Measurements from ENCODE around the gene CCDC33. TPM values are rescaled to one million over a fixed set of nuclear protein-coding genes. Genes with fewer than 3 reads are reported as not detected.
A peak's percentile ranks its signal among the peaks of the same experiment; 100 is the strongest.

The CCDC33 gene
- total and polyA plus RNA-seq, 10 of the 15 experiments (the other 5 are each of a cell fraction or from before 2014, with no cell fraction given), result 0.57 to 5.8 (median 4.3) TPM

GRCh38 chr15:74301583-74302361, 65.6 kb downstream of the CCDC33 start (continued):
- no peak for TF ChIP-seq E2F4 (IDR thresholded peaks at IDR 0.05; ENCODE audit: low read depth, low read length)
- TF ChIP-seq NFYB (IDR thresholded peaks at IDR 0.05; ENCODE audit: insufficient read depth, low read depth, low read length), result no peak
- no peak for TF ChIP-seq MTA2 (IDR thresholded peaks at IDR 0.05; ENCODE audit: low read depth)

- Histone ChIP-seq H3K9ac (ENCODE audit: control insufficient read depth, insufficient read depth, low read length) (no peak overlapping the region), H3K79me2 (ENCODE audit: control insufficient read depth, insufficient read depth, low read length) (no peaks in the 10 kb centered on the region), H3K27ac (ENCODE audit: control insufficient read depth, insufficient read depth) (no peak overlapping the region), H3K4me1 (ENCODE audit: control insufficient read depth, insufficient read depth, low read length) (no peaks in the 10 kb centered on the region), H3K4me2 (ENCODE audit: control insufficient read depth, insufficient read depth) (no peak overlapping the region), H3K9me3 (replicated peaks; ENCODE audit: control insufficient read depth, insufficient read depth, low read length) (no peaks in the 10 kb centered on the region), H4K20me1 (ENCODE audit: control insufficient read depth, insufficient read depth) (no peaks in the 10 kb centered on the region), H3K4me3 (no peak overlapping the region), H3K27me3 (replicated peaks in 1 of 2; ENCODE audit: control insufficient read depth in 2 of 2, insufficient read depth in 2 of 2, low read length in 1 of 2) (peaks cover 2 to 14% of the 10 kb centered on the region in 2 experiments; a peak in 3 of 4 replicates), H2AFZ (ENCODE audit: control insufficient read depth, low read depth, low read length) (no peak overlapping the region), H3K36me3 (ENCODE audit: control insufficient read depth in 2 of 2, insufficient read depth in 2 of 2, low read length in 1 of 2) (no peaks in the 10 kb centered on the region)
- FAIRE-seq (peak; percentile 66), DNase-seq (ENCODE audit: low read depth, low spot score) (no peak), ATAC-seq (peak; percentile 84)
- CTCF ChIA-PET, result interaction anchor here (1.1 to 2.1 kb wide), 2 partner anchors 14 to 18 kb away, joined by 3 to 8 read pairs; no protein-coding TSS in a partner anchor
- in situ Hi-C loops (cut with MboI), result loop anchor here (10.0 kb wide), 1 partner anchor 338 kb away; no protein-coding TSS in a partner anchor
- RAD21 ChIA-PET (ENCODE audit: unreplicated experiment), result no interaction called here
- WGBS (ENCODE audit: insufficient coverage, insufficient replicate concordance, low lambda C conversion rate, missing lambda C conversion rate), result 3% methylated on average over 7 of the region's 7 CpGs
- SMC1A ChIA-PET (ENCODE audit: uncharacterized antibody, unreplicated experiment), result interaction anchor here (0.6 to 1.4 kb wide), 2 partner anchors 17 to 21 kb away, joined by 3 read pairs; no protein-coding TSS in a partner anchor
- BruUV-seq (replicated peaks), result no TSS peak
- intact Hi-C loops (cut with micrococcal nuclease; ENCODE audit: unreplicated experiment), result loop anchor here (1.0 kb wide), 1 partner anchor 176 kb away; no protein-coding TSS in a partner anchor
- POLR2A ChIA-PET, result no interaction called here
- no peak for TF ChIP-seq NR2F1 (conservative IDR thresholded peaks at IDR 0.05)
- peak; percentile 35; the same call in 1 of the 2 replicates for TF ChIP-seq YY1 (IDR thresholded peaks at IDR 0.05; ENCODE audit: low read depth, low read length)
- TF ChIP-seq CTCF (IDR thresholded peaks at IDR 0.05 in 2 of 3, conservative IDR thresholded peaks at IDR 0.05 in 1 of 3; ENCODE audit: control insufficient read depth in 2 of 3, extremely low read depth in 1 of 3, insufficient read depth in 1 of 3, low read depth in 3 of 3, low read length in 3 of 3), result peak; percentile 68 to 74 (median 71)
- TF ChIP-seq SMC3 (IDR thresholded peaks at IDR 0.05; ENCODE audit: borderline replicate concordance, low read length), result peak; percentile 87
- TF ChIP-seq RAD21 (IDR thresholded peaks at IDR 0.05; ENCODE audit: insufficient read depth, low read depth, low read length), result peak; percentile 79
Measured at GRCh38 chr15:74302821-74303359, 66.8 kb downstream of the CCDC33 start.

Data from GM12878 (cell line).